HG03039 (cell line): ENCODE measurements around the gene CDK9.
"Not testable (repeated sequence)": the region's sequence is repeated elsewhere in the genome, so short reads cannot be mapped to it uniquely, and the experiment has no call there.

Source experiments
- ATAC-seq: cut with Tn5 transposase; IDR thresholded peaks from one replicate; pipeline ENCODE4 v1.9.1; 2021; ENCODE audit warnings: mild to moderate bottlenecking, moderate library complexity; ENCODE audit not compliant: unreplicated experiment

The CDK9 gene

GRCh38 chr9:127785933-127786772 is at the start of gene CDK9:
TSS of gene CDK9 (plus strand) at chr9:127786034. CDS start at chr9:127786149, 115 bp downstream.
- peak; percentile 50 for ATAC-seq

DNA sequence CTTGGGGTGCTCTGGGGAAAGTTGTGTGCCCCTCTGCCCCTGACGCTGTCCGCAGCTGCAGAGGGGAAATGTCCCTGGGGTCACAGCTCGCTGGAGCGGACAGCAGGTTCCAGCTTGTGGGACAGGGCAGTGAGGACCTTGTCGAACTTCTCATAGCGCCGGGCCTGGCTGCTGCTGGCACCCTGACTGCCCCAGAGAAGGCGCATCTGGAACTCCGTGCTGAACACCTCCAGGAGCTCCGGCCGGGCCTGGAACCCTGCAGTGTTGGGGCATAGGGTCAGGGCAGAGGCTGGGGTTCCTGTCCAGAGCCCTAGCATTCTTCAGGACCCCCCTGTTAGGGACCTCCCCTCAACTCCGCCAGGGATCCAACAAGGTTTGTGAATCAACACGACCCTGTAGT is 47.2 kb upstream of the CDK9 start:
- ATAC-seq = no peak

GRCh38 chr9:127739614-127740330 is 46.1 kb upstream of the CDK9 start:
- no peak for ATAC-seq

DNA sequence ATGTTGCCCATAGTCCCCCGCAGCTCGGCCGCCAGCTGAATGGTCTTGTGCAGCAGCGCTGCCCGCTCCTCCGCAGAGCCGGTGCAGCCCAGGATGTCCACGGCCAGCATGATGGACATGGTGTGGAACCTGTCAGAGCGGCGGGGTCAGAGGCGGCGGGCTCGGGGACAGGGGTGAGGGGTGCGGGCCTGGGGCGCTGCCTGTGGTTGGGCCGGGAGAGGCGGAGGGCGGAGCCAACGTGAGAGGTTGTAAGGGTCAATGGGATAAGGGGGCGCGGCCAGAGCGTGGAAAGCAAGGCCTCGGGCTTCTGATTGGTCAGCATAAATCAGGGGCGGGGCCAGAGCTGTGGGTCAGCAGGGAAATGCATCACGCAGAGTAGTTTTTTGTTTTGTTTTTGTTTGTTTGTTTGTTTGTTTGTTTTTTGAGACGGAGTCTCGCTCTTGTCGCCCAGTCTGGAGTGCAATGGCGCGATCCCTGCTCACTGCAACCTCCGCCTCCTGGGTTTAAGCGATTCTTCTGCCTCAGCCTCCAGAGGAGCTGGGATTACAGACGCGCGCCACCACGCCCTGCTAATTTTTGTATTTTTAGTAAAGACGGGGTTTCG is 43.9 kb upstream of the CDK9 start:
- ATAC-seq = no peak

DNA sequence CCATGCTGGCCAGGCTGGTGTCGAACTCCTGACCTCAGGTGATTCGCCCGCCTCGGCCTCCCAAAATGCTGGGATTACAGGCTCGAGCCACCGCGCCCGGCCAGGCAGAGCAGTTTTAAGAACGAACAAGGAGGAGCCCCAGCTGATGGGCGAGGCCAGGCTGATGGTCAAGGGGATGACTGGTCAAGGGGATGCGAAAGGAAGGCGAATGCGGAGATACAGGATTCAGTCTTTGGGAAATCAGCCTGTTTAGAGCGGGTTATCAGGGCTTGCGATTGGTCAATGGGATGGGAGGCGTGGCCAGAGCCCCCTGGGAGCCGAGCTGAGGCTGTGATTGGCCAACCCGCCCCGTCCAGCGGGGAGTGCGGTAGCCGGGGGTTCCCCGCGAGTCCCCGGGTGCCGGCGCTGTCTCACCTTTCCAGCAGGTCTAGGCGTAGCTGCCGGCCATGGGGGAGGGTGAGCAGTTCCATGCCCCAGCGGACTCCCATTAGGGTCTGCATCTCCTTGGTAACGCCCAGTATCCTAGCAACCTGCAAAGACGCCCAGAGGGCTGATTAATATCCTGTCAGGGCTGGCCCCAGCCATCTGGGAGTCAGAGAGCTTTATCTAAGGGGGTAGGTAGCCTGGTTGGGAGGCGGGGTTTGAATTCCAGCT is 43.3 kb upstream of the CDK9 start:
- no peak for ATAC-seq

DNA sequence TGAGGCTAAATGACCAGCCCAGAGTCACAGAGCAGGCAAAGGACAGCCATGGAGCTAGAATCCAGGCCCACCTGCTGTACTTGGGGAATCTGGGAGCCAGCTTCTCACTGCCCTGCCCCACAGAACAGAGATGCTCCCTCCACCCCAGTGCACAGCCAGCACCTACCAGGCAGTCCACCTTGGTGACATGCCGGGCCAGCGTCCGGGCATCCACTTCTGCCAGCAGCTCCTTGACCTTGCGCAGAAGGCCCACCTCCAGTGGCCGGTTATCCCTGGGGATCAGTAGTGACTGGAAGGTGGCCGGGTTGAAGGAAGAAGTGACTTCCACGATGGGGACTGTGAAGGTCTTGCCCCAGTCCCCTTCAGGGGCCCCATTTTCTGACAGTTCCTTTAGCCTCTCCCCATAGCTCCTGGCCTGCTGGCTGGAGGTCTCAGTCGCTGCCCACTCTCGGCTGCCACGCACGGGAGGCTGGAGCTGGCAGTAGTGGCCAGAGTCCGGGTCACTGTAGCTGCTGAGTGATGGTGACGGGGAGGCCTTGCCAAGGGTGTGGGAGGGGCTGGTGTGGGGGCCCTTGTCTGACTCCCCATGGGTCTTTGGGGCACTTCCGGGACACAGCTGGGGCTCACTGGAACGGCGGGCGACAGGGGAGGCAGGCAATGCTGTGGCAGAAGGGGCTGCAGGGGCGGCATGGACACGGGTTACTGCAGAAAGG is 41.3 kb upstream of the CDK9 start:
- ATAC-seq = no peak

- no peak for ATAC-seq
These were observed 38.8 kb upstream of the CDK9 start for GRCh38 chr9:127746959-127747569.

GRCh38 chr9:127749090-127749787 is 36.6 kb upstream of the CDK9 start:
- ATAC-seq = no peak

DNA sequence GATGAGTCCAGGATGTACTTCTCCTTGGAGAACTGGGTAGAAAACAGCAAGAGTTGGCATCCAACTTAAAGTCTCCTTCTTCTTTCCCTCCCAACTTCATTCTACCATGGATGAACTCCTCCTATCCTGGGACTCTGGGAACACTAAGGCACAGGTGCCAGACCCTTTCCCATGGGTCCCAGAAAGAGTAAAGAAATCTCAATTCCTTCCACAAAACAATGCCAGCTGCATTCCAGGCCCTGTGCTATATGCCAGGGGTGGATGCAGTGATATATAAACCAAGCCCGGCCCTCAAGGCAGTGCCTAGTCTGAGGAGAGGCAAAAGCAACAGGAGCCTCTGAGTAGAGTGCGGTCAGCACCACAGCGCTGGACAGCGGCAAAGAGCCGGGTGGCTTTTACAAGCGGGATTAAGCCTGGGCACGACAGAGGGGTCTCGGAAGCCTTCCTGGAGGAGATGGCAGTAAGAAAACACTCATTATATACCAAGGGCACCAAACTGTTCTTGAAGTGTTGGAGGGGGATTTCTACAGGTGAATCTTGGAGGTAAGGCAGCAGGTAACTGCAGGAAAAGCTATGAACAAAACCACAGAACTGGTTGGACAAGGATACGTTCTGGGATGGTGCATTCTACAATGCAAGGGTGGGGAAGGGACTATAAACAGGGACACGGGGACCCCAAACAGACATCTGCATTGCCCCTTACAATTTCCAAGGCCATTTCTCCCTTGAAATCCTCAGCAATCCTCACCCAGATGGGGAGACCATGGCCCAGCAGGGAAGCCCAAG is 34.4 kb upstream of the CDK9 start:
- ATAC-seq = no peak

DNA sequence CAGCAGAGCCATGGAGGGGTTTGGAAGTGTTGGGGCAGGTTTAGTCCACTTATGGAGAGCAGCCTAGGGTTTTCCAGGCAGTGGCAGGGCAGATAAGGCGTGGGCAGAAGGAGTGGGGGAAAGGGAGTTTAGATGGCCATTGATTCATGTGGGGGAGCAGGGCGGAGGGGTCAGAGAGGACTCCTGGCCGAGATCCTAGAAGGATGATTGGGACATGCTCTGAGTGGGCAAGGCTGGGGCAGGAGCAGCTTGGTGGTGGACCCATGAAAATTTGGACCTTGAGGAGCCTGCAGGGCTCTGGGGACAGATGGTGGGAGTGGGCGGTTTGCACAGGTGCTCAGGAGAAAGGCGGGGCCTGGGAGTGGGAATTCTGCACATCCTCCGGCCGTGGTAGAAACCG is 32.7 kb upstream of the CDK9 start:
- no peak for ATAC-seq

GRCh38 chr9:127753622-127754021 is 32.2 kb upstream of the CDK9 start:
- ATAC-seq = no peak

DNA sequence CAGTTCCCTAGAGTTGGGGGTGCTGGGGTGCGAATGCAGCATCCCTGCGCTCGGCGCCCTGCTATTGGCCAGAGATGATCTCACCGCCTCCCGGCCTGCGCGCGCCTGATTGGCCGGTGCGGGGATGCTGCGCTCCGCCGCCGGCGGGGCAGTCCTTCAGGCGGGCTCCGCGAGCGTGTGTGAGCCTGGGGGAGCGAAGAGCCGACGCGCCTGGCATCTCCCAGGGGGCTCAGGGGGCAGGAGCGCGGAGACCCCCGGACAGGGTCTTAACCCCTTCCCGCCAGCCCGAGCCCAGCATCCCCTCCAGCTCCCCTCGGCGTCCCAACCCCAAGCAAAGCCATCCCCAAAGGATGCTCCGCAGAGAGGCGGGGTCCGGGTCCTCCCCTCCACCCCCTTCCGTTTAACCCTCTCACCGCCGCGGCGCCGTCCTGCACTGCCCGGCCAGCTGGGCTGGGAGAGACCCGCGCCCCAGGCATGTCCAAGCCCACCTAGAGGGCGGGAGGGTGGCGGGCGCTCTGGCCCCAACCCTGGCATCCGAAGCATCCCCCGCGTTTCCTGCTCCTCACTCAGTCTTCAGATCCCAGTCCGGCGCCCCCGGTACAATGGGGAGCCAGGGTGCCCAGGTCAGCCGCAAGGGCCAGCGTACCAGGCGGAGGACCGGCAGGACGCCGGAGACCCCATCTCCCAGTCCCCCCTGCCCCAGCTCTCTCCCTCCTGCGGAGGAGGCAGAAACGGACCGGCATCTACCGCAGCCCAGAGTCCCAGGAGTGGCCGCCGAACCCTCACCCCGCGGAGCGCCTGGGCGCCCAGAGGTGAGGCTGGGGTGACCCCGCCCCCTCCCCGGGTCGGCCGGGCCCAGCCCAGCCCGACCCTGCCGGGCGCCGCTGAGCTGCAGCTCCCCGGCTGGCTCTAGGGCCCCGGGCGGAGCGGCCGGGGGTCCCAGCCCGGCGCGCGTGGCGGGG is 31.5 kb upstream of the CDK9 start:
- ATAC-seq = no peak

DNA sequence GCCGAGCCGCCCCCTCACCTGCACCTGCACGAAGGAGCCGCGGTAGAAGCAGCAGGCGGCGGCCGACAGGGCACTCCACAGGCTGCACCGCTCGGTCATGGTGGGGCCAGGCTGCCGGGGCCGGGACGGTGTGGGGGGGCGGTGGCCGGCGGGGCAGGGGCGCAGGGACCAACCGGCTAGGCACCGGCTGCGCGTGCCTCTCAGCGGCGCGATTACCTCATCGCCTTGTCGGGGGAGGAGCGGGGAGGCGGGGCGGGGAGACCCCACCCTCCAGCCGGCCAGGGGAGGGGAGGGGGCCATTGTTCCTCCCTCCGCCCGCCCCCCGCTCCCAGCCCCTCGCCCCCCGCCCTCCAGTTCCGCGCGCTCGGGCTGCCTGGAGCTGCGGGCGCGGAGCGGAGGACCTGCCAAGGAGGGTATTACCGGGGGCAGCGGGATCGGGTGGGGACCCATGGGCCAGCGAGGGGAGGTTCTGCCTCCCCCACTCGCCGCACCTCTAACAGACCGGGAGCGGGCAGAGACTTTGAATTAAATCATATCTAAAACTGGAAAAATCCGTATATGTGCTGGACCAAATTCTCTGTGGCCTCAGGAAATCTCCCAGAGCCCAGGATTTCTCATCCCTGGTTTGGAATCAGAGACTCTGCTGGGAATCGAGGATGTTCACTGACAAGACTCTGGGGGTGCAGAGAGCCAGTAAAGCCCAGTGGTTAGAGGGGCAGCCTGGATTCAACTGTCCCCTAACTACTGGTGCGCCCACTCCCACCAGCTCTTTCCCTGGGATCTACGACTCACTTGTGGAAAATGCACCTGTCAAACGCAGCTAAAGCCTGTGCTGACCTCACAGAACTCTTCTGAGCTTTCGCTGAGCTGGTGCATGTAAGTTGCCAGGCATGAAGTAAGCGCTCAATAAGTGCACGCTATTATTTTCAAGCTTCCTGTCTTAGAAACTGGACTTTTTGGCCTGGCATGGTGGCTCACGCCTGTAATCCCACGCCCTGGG is 30.5 kb upstream of the CDK9 start:
- ATAC-seq = no peak

DNA sequence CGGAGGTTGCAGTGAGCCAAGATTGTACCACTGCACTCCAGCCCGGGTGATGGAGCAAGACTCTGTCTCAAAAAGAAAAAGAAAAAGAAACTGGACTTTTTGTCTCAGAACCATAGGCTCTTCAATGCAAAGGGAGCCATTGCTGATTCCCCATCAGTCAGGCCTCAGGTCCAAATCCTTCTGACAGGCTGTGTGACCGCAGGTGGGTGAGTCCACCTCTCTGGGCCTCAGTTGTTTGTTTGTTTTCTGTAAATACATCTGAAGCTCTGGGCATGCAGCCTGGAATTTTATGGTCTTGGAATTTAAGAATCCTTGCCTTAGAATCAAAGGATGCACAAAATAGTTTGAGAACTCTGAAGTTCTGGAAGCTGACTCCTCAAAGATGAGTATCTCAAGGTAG is 29.6 kb upstream of the CDK9 start:
- no peak for ATAC-seq

GRCh38 chr9:127756776-127757175 is 29.1 kb upstream of the CDK9 start:
- ATAC-seq = not testable (repeated sequence)

- no peak for ATAC-seq
These were observed 27.0 kb upstream of the CDK9 start for GRCh38 chr9:127758843-127759242.

DNA sequence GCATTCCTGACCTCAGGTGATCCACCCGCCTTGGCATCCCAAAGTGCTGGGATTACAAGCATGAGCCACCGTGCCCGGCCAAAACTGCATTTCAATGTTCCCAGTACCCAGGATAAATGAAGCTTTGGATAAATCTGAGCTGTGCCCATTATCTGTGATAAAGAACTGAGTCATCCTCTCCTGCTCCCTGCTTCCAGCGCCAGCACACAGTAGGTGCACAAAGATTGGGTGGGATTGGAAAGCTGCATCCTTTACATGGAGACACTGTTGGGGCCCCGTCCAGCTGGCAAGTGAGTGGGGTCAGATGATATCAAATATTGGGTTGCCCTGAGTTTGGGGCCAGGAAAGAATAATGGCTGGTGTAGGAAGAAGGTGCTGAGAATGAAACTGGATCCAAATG is 24.8 kb upstream of the CDK9 start:
- no peak for ATAC-seq
